ENCODE measurements around the gene GAK. TPM values are rescaled to one million over a fixed set of nuclear protein-coding genes. Genes with fewer than 3 reads are reported as not detected.

GAK gene
- total RNA-seq, 1 experiment from 2014 or later = 57.1 TPM

DNA sequence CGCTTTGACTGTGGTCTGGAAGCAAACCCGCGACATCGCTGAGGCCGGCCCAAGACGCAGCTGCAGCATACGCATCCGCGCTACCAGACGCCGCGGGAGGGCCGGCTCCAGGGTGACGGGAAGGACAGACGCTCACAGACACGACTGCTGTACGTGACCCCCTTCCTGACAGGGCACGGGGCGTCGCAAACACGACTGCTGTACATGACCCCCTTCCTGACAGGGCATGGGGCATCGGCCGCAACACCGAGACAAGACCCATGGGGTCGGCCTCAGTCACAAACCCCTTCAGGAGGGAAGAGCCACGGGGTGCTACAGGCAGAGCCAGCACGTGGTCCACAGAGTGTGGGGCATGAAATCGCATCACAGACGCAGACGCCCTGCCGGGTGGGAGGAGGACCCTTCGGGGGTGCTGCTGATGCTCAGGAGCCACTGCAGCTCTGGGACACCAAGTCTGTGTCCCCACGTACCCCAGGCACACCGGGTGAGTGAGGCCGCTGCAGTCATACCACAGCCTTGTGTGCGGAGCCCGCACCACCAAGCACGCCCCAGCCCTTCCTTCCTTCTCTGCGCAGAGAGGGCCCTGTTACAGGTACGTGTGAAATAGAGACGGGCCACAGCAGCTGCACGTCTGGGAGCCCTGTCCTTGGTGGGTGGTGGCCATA lies 67.5 kb downstream of the GAK start:
- Histone ChIP-seq H3K9me3 (no peaks in the 10 kb centered on the region), H3K36me3 (peaks cover 9% of the 10 kb centered on the region), H3K4me3 (no peak overlapping the region), H3K27me3 (no peaks in the 10 kb centered on the region)
- DNase-seq = no peak

DNA sequence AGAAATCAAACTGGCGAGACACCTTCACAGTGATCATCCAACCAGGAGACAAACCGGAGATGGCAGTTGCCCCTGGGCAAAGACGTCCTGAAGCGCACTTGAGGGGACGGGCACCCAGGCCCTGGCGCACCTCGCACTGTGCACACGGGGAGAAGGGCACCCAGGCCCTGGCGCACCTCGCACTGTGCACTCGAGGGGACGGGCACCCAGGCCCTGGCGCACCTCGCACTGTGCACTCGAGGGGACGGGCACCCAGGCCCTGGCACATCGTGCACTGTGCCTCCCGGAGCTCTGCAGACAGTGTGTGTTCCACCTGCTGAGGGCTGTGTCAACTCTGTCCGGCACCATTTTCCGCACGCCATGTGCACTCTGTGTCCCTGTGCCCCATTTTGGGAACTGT lies 71.6 kb downstream of the GAK start:
- H3K36me3 ChIP-seq = peaks cover 9% of the 10 kb centered on the region
- no peaks in the 10 kb centered on the region for H3K27me3 ChIP-seq
- no peak for DNase-seq

DNA sequence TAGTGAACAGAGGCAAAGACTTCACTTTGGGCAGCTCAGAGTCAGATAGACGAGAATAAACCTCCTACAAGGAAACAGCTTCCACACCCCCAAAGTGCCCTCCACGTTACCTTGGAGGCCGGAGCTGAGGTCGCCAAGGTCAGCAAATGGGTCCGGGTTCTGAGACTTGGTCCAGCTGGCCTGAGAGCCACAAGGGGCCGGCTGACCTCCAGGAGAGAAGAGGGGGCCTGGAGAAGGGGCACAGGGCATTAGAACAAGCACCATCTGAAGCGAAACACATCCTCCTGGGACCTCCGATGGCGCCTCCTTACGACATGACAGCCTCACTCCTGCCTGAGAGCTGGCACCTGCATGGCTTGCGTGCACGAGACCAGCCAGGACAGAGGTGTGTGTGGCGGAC lies 72.6 kb downstream of the GAK start:
- H3K36me3 ChIP-seq = peaks cover 9% of the 10 kb centered on the region
- no peak for DNase-seq
- H3K4me3 ChIP-seq = no peak overlapping the region
- H3K27me3 ChIP-seq = no peaks in the 10 kb centered on the region
- H3K9me3 ChIP-seq = no peaks in the 10 kb centered on the region

More for the DNA sequence above, 71.6 kb downstream of the GAK start:
- H3K4me3 ChIP-seq = no peak overlapping the region
- H3K9me3 ChIP-seq = no peaks in the 10 kb centered on the region

DNA sequence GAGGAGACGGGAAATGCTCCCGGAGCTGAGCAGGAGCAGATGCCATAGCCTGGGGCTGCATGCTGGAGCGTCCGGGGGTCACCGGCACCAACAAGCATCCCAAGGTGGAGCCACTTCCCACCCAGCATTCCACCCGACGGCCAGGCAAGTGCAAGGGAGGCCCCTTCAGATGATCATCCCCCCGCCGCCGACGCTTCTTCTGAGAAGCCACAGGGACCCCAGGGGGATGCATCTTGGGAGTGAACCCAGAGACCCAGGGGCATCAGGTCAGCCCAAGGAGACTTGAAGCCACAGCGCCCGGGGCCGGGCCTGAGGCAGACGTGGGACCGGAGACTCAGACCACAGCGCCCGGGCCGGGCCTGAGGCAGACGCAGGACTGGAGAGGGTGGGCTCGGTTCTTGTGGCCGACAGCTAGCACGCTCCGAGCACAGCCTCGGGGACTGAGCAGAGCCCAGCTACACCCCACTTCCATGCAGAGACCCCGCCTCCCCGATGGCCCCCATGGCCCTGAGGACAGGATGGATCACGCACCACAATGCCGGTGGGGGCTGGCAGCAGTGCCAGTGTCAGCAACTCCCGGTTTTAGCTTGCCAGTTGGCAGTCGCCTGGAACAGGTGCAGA lies 73.2 kb downstream of the GAK start:
- Histone ChIP-seq H3K4me3 (no peak overlapping the region), H3K36me3 (peaks cover 9% of the 10 kb centered on the region), H3K9me3 (no peaks in the 10 kb centered on the region), H3K27me3 (no peaks in the 10 kb centered on the region)
- no peak for DNase-seq

DNA sequence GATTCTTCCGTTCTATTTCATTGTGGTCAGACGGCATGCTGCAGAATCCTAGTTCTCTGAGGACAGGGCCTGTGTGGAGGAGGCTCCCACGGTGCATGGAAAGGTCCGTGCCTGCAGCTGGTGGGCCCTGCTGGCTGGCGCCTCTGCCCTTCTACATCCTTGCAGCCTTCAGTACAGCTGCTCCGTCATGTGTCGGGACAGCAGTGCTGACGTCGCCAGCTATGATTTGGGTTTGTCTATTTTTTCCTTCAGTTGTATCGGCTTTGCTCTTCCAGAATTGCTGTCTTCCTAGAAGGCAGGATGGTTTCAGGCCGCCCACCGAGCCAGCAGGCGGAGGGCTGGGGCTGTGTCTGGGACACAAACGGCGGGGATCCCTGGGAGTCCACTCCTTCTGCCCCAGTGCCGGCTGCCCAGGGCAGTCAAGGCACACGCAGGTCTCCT lies 74.1 kb downstream of the GAK start:
- no peaks in the 10 kb centered on the region for H3K9me3 ChIP-seq
- peaks cover 4% of the 10 kb centered on the region for H3K36me3 ChIP-seq
- no peak for DNase-seq
- H3K4me3 ChIP-seq = no peak overlapping the region
- no peaks in the 10 kb centered on the region for H3K27me3 ChIP-seq

DNA sequence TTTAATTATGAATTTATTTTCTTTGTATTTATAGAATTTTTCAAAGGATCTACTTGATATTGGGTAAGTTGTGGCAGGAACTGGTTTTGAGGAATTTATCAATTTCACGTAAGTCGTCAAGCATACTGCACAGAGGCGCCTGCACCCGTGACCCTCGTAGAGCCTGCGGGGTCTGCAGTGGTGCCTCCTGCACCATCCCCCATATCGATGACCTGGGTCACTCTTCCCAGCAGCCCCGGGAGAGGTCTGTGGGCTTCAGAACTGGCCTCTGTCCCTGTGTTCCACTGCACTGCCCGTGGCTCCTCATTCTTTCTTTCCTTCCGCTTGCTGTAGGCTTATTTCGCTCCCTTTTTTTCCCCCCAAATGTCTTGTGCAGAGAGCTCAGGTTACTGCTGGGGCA lies 74.7 kb downstream of the GAK start:
- no peaks in the 10 kb centered on the region; the same call in 1 of the 2 replicates for H3K36me3 ChIP-seq
- no peak for DNase-seq
- H3K27me3 ChIP-seq = no peaks in the 10 kb centered on the region
- H3K4me3 ChIP-seq = no peak overlapping the region
- H3K9me3 ChIP-seq = no peaks in the 10 kb centered on the region

DNA sequence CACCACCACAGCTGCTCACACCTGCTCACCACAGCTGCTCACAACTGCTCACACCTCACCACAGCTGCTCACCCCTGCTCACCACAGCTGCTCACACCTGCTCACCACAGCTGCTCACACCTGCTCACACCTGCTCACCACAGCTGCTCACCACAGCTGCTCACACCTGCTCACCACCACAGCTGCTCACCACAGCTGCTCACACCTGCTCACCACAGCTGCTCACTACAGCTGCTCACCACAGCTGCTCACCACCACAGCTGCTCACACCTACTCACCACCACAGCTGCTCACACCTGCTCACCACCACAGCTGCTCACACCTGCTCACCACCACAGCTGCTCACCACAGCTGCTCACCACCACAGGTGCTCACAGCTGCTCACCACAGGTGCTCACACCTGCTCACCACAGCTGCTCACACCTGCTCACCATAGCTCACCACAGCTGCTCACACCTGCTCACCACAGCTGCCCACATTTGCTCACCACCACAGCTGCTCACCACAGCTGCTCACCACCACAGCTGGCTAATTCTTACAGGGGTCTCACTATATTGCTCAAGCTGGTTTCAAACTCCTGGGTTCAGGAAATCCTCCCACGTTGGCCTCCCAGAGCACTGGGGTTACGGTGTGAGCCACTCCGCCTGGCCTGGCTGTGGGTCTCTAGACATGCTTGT lies 75.8 kb downstream of the GAK start:
- Histone ChIP-seq H3K36me3 (no peaks in the 10 kb centered on the region; the same call in 1 of the 2 replicates), H3K4me3 (no peak overlapping the region), H3K9me3 (no peaks in the 10 kb centered on the region), H3K27me3 (no peaks in the 10 kb centered on the region)
- DNase-seq = no peak

DNA sequence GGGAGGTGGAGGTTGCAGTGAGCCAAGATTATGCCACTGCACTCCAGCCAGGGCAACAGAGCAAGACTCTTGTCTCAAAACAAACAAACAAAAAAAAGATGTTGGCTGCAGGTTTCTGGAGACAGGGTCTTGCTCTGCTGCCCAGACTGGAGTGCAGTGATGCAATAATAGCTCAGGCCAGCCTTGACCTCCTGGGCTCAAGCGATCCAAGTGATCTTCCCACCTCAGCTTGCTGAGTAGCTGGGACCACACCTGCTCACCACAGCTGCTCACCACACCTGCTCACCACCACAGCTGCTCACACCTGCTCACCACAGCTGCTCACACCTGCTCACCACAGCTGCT lies 76.3 kb downstream of the GAK start:
- H3K36me3 ChIP-seq = no peaks in the 10 kb centered on the region; the same call in 1 of the 2 replicates

DNA sequence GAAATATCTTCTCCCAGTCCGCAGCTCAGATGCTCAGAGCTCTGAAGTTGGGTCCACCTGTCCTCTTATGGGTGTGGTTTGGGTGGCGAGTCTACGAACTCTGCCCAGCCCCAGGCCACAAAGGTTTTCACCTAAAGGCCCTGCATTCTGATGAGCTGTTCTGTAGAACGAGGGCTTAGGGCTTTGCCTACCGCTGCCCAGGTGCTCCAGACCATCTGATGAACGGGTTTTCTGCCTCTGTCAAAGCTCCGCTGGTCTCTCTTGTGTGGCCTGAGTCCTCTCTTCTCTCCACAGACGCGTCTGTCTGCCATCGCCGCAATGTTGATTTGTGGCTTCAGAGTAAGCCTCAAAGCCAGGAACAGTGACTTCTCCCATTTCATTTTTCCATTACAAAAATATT lies 77.8 kb downstream of the GAK start:
- Histone ChIP-seq H3K4me3 (no peak overlapping the region), H3K9me3 (no peaks in the 10 kb centered on the region), H3K27me3 (no peaks in the 10 kb centered on the region), H3K36me3 (no peaks in the 10 kb centered on the region; the same call in 1 of the 2 replicates)
- no peak for DNase-seq

More for the DNA sequence above, 76.3 kb downstream of the GAK start:
- Histone ChIP-seq H3K4me3 (no peak overlapping the region), H3K27me3 (no peaks in the 10 kb centered on the region), H3K9me3 (no peaks in the 10 kb centered on the region)
- no peak for DNase-seq

DNA sequence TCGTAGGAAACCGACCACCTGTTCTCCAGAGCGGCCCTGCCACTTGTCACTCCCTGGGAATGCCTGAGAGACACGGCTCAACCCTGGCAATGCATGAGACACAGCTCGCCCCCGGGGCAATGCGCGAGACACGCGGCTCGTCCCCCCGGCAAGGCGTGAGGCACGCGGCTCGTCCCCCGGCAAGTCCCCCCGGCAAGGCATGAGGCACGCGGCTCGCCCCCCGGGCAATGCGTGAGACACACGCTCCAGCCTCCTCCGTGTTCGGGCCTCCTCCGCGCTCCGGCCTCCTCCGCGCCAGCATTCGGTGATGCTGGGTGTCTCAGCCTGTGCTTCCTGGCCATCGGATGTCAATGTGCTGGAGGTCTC lies 78.7 kb downstream of the GAK start:
- no peak for DNase-seq
- H3K27me3 ChIP-seq = no peaks in the 10 kb centered on the region

DNA sequence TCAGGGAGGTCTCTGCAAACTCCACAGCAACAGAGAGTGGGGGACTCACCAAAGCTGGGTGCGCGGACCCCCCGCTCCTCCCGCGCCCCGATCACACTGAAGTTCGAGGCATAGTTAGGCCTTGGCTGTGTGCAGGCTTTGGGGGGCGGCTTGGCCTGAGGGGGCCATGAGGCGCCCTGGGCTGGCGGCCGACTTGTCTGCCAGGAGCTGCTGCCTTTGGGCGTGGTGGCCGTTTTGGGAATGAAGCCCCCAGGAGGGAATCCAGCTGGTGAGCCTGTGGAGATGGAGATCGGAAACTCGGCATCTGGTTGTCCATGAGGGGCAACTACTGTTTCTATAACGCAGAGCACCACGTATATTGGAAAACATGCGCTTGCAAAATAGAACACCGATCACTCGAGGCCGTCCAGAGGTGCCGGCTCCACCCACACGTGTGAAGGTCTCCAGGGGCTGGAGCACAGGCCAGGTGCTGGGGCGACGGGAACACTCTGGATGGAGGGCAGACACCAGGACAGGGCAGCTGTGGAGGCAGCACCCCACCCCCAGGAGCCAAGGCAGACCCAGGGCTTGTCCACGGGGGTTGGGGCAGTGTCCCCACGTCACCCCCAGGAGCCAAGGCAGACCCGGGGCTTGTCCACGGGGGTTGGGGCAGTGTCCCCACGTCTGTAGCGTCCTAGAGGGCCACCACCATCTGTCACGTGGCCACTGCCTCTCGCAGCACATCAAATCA lies 80.2 kb downstream of the GAK start:
- Histone ChIP-seq H3K36me3 (no peaks in the 10 kb centered on the region), H3K4me3 (no peak overlapping the region), H3K27me3 (no peaks in the 10 kb centered on the region), H3K9me3 (no peaks in the 10 kb centered on the region)
- no peak for DNase-seq

More for the DNA sequence above, 78.7 kb downstream of the GAK start:
- Histone ChIP-seq H3K36me3 (no peaks in the 10 kb centered on the region; the same call in 1 of the 2 replicates), H3K9me3 (no peaks in the 10 kb centered on the region), H3K4me3 (no peak overlapping the region)

DNA sequence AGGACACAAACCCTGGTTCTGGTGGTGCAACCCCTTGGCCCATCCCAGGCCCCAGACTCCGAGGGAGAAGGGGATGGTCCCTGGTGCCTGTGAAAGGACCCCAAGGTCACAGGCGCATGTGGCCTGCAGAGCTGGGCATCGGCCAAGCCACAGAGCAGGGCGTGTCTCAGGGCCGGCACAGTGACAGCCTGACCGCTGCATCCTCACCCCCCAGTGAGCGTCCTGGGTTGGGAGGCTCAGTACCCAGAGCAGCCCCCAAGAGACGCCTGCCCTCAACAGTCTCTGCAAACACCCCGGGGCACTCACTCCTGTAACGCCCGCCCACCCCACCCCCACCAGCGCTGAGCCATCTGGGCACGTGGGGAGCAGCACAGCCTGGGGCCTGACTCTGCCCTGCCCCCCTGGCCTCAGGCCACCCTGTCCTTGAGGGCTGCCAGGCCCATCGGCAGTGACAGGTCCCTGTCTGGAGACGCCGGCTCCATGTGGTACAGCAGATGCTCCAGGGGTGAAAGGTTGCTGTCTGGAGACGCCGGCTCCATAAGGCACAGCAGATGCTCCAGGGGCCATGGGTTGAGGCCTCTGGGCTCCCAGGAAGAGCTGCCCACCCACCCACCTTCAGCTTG lies 81.7 kb downstream of the GAK start:
- no peaks in the 10 kb centered on the region for H3K9me3 ChIP-seq
- no peaks in the 10 kb centered on the region for H3K27me3 ChIP-seq
- no peak for DNase-seq
- no peak overlapping the region for H3K4me3 ChIP-seq
- H3K36me3 ChIP-seq = no peaks in the 10 kb centered on the region

DNA sequence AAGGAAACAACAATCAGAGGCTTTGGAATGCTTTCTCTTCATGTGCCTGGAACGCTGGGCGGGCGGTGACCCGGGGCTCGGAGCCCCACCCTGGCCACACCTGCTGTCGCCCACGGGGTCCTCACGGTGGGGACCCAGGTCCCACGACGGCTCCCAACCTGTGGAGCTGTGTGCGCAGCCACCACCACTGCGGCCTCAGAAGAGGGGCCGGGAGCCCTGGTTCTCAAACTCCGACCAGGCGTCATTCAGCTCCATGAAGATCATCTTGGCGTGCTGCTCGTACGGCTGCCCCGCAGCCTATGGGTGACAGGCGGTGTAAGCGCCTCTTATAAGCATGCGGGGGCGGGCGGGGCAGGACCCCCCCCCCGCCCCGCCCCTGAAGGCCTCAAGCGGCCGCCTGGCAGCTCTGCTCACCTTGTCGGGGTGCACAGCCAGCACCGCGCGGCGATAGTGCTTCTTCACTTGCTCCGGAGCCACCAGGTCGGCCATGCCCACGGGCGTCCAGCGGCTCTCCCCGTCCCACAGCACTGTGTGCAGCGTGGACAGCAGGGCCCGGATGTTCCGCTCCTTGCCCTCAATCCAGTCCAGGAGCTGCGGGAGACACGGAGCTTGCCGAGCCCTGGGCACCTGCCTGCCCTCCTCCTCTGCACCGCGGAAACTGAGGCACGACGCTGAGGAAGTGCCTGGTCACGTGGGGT lies 82.5 kb downstream of the GAK start:
- DNase-seq = no peak
- H3K9me3 ChIP-seq = no peaks in the 10 kb centered on the region
- H3K36me3 ChIP-seq = no peaks in the 10 kb centered on the region
- no peaks in the 10 kb centered on the region for H3K27me3 ChIP-seq
- H3K4me3 ChIP-seq = no peak overlapping the region

DNA sequence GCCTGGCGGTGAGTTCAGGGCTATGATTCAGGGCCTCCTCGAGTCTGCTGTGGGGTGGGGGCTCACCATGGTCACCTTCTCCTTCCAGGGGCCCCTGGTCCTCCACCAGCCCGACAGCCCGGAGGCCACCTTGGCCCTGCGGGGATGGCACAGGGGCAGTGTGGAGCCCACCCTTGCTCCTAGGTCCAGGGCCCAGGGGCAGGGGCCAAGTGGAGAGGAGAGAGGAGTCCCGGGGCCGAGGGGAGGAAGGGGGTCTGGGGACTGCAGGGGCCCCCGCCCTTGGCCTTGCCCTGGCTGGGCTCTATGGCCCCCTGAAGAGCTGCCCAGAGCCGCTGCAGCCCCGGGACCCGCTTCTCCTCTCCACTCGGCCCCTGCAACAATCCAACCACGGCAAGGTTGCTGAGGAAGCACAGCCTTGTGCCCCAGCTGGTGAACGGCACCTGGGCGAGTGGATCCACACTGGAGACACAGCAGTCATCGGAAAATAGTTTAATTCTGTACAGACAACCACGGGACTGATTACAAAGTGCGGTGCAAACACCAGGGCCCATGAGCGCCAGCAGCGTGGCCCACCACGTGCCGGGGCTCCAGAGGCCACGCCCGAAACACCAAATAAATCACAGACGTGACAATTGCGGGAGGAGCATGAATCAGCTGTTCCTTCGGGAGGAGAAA lies 83.2 kb downstream of the GAK start:
- DNase-seq = no peak
- H3K27me3 ChIP-seq = no peaks in the 10 kb centered on the region
- no peak overlapping the region for H3K4me3 ChIP-seq
- H3K9me3 ChIP-seq = no peaks in the 10 kb centered on the region
- no peaks in the 10 kb centered on the region for H3K36me3 ChIP-seq

DNA sequence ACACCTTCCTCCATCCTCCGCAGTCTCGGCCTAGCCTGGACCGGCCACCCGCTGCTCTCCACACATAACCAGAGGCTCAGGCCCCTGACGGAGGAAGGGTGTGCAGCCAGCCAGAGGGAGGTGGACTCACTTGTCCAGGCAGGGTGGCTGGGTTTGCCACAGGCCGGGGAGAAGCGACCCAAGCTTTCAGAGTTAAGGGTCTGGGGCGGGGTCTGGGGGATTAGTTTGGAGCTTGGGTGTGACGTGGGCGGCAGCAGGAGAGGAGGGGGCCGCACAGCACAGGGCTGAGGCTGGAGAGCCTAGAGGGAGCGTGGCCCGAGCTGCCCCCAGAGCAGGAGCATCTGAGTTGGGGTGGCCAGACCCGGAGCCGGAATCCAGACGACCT lies 83.8 kb downstream of the GAK start:
- Histone ChIP-seq H3K9me3 (no peaks in the 10 kb centered on the region), H3K36me3 (no peaks in the 10 kb centered on the region), H3K27me3 (no peaks in the 10 kb centered on the region), H3K4me3 (no peak overlapping the region)
- DNase-seq = no peak

DNA sequence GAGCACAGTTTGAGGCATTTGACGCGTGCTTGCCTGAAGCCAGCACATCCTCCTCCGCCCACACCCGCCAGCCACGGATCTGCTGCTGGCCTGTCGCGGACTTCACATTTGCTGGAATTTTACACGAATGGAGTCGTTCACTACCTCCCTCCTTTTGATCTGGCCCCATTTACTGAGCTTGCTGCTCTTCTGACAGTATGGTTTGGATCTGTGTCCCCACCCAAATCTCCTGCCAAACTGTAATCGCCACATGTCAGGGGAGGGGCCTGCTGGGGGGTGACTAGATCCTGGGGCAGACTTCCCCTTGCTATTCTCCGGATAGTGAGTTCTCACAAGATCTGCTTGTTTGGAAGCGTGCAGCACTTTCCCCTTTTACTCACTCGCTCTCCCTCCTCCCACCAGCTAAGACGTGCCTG lies 86.3 kb downstream of the GAK start:
- Histone ChIP-seq H3K4me3 (no peak overlapping the region), H3K27me3 (no peaks in the 10 kb centered on the region), H3K9me3 (no peaks in the 10 kb centered on the region), H3K36me3 (no peaks in the 10 kb centered on the region)
- no peak for DNase-seq

Data from MG63 (cell line).